Endothelial cell of umbilical vein (primary cell): ENCODE data around the gene MLLT11. TPM values are rescaled to one million over a fixed set of nuclear protein-coding genes. Genes with fewer than 3 reads are reported as not detected.

Source experiments
- BruUV-seq: library from RNA; stranded (reverse); fragments of 400-500 nt; replicated peaks from 2 replicates; lab custom pipeline; 2021; lab: Mats Ljungman, UMichigan
- CTCF ChIA-PET: fragments of 300-600, 350-600 bp; sonication (Branson Sonifier 250); formaldehyde crosslinking; loops from one replicate; lab custom pipeline; 2021; ENCODE audit warnings: antibody characterized with exemption, inconsistent platforms; lab: Charles Lee
- POLR2A ChIA-PET: fragments of 300-600, 350-600 bp; sonication (Branson Sonifier 250); formaldehyde crosslinking; loops from one replicate; lab custom pipeline; 2021; ENCODE audit warnings: antibody characterized with exemption, inconsistent platforms; lab: Charles Lee
- DNase-seq: peaks from one replicate; pipeline ENCODE4 v3.0.0-alpha.2; 2011; ENCODE audit warnings: low read depth, low spot score
- FAIRE-seq: peaks from 2 replicates; lab custom pipeline; 2011; peaks lifted over from hg19 to GRCh38; lab: Jason Lieb, UNC
- H2AFZ ChIP-seq: 2 replicates; pipeline ENCODE4 v1.6.0; 2012; ENCODE audit warnings: low read depth, low read length, control low read depth, inconsistent platforms
- H3K27ac ChIP-seq: 2 replicates; pipeline ENCODE4 v1.5.1; 2011; ENCODE audit warnings: low read depth, mild to moderate bottlenecking, control low read depth, low read length, moderate library complexity; ENCODE audit not compliant: insufficient read depth
- H3K27me3 ChIP-seq, 2 experiments: 2 replicates each; pipeline versions ENCODE4 v1.6.0 to v1.6.1; 2011; ENCODE audit warnings: low read length in 2 of 2, mixed read lengths in 1 of 2; ENCODE audit not compliant: control insufficient read depth in 2 of 2, insufficient read depth in 2 of 2
- H3K36me3 ChIP-seq, 2 experiments: 2 replicates in 1 of 2; 3 replicates in 1 of 2; pipeline ENCODE4 v1.5.1; 2011; ENCODE audit warnings: low read length in 2 of 2, mild to moderate bottlenecking in 1 of 2, moderate library complexity in 1 of 2; ENCODE audit not compliant: control insufficient read depth in 2 of 2, insufficient read depth in 2 of 2; ENCODE audit errors: extremely low read depth in 1 of 2
- H3K4me1 ChIP-seq: 3 replicates; pipeline ENCODE4 v1.5.1; 2011; ENCODE audit warnings: mild to moderate bottlenecking, low read length; ENCODE audit not compliant: control insufficient read depth, insufficient read depth; ENCODE audit errors: extremely low read depth
- H3K4me2 ChIP-seq: 2 replicates; pipeline ENCODE4 v1.6.1; 2011; ENCODE audit warnings: low read length, control low read depth, mixed read lengths; ENCODE audit not compliant: insufficient read depth
- H3K4me3 ChIP-seq, 3 experiments: fragments of 200-600 bp in 1 of 3; sonication (generic), shearing (Covaris generic) in 1 of 3; replicated peaks in 1 of 3; 2 replicates each; pipeline ENCODE4 v1.5.1; 2011 to 2016; ENCODE audit warnings: control low read depth in 3 of 3, low read length in 3 of 3, mild to moderate bottlenecking in 2 of 3, inconsistent platforms in 1 of 3, low read depth in 1 of 3, moderate library complexity in 1 of 3; ENCODE audit not compliant: insufficient read depth in 1 of 3
- H3K79me2 ChIP-seq: 2 replicates; pipeline ENCODE4 v1.6.0; 2012; ENCODE audit warnings: low read length, inconsistent platforms; ENCODE audit not compliant: control insufficient read depth, insufficient read depth
- H3K9ac ChIP-seq: replicated peaks from 2 replicates; pipeline ENCODE3; 2011; ENCODE audit warnings: low read length, control low read depth; ENCODE audit not compliant: insufficient read depth; ENCODE audit errors: extremely low read depth
- H3K9me1 ChIP-seq: replicated peaks from 3 replicates; pipeline ENCODE4 v1.6.0; 2011; ENCODE audit warnings: mild to moderate bottlenecking, low read length; ENCODE audit not compliant: control insufficient read depth, insufficient read depth; ENCODE audit errors: extremely low read depth
- H3K9me3 ChIP-seq: replicated peaks from 2 replicates; pipeline ENCODE4 v1.5.1; 2012; ENCODE audit warnings: low read length, inconsistent platforms; ENCODE audit not compliant: control insufficient read depth, insufficient read depth
- H4K20me1 ChIP-seq: replicated peaks from 2 replicates; pipeline ENCODE3; 2011; ENCODE audit warnings: mild to moderate bottlenecking, low read length; ENCODE audit not compliant: control insufficient read depth, insufficient read depth; ENCODE audit errors: extremely low read depth
- EZH2 ChIP-seq: IDR thresholded peaks from 2 replicates; pipeline ENCODE4 v1.6.1; 2012; ENCODE audit warnings: borderline replicate concordance, low read depth, mild to moderate bottlenecking, moderate library complexity, low read length, inconsistent platforms; ENCODE audit not compliant: severe bottlenecking
- GATA2 ChIP-seq: IDR thresholded peaks from 2 replicates; pipeline ENCODE4 v1.7.0; 2011; ENCODE audit warnings: low read depth, mild to moderate bottlenecking, moderate library complexity, mixed read lengths, low read length; ENCODE audit not compliant: insufficient read length, insufficient read depth
- JUN ChIP-seq: IDR thresholded peaks from 2 replicates; pipeline ENCODE4 v1.6.1; 2011; ENCODE audit warnings: borderline replicate concordance, low read depth; ENCODE audit not compliant: insufficient read length, insufficient read depth
- MYC ChIP-seq: IDR thresholded peaks from one replicate; pipeline ENCODE4 v1.6.1; 2011; ENCODE audit warnings: mild to moderate bottlenecking, low read depth, low read length
- POLR2A ChIP-seq: IDR thresholded peaks from 2 replicates; pipeline ENCODE4 v1.6.1; 2012; ENCODE audit warnings: low read depth, mild to moderate bottlenecking, control low read depth, low read length
- dilution Hi-C: fragments of 300-500 bp; cut with MboI; formaldehyde crosslinking; loops from one replicate; pipeline ENCODE4 v1.15.0; 2019; ENCODE audit warnings: low sequenced_read_pairs; ENCODE audit not compliant: extremely low pct_ligation_motif_present
- intact Hi-C: fragments of 100-400 bp; cut with micrococcal nuclease; formaldehyde crosslinking; loops from one replicate; pipeline ENCODE4 v1.10.0; 2022
- polyA plus RNA-seq, 4 experiments: library from polyadenylated mRNA; depleted of rRNA in 3 of 4; stranded (reverse) in 3 of 4; unstranded in 1 of 4; fragments of >200 nt; gene quantifications; 2 replicates each; pipeline versions ENCODE4 v1.2.1 to v1.2.3, GENCODE V29; 2011 to 2012; ENCODE audit warnings: missing spikeins in 1 of 4
- total RNA-seq: library from RNA; stranded (reverse); gene quantifications from 2 replicates; pipeline ENCODE4 v1.2.3, GENCODE V29; 2021
- TF ChIP-seq, protein P1 (sequence below), 2 donors: IDR thresholded peaks; 1 replicate in 1 of 2; 2 replicates in 1 of 2; pipeline ENCODE4 v1.5.1; 2011; ENCODE audit warnings: low read length in 2 of 2, mild to moderate bottlenecking in 2 of 2, moderate library complexity in 2 of 2, control low read depth in 1 of 2, inconsistent platforms in 1 of 2, low read depth in 1 of 2; ENCODE audit not compliant: insufficient read depth in 1 of 2; ENCODE audit errors: extremely low read depth in 1 of 2
- TF ChIP-seq, protein P2 (sequence below): IDR thresholded peaks from 2 replicates; pipeline ENCODE4 v1.6.1; 2011; ENCODE audit not compliant: insufficient read depth, insufficient read length

MLLT11 gene
- total and polyA plus RNA-seq, 2 donors (not counting 3 experiments of a cell fraction or from before 2014, with no cell fraction given), result 25.2 to 26.5 TPM

DNA sequence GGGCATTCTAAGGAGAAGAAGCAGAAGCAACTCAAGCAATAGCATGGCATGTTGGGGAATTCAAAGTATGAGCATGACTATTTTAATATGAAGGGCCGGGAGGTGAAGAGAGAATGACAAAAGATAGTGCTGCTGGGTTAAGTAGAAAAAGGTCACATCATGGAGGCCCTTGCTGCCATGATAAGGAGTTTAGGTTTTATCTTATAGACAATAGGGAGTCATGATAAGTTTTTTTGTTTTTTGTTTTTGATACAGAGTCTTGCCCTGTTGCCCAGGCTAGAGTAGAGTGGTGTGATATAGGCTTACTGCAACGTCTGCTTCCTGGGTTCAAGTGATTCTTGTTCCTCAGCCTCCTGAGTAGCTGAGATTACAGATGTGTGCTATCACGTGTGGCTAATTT is 20.7 kb upstream of the MLLT11 start:
- no peak overlapping the region for H3K9ac ChIP-seq
- dilution Hi-C loops (no loop called here), intact Hi-C loops (no loop called here)
- H3K79me2 ChIP-seq, result no peaks in the 10 kb centered on the region
- BruUV-seq, result no TSS peak
- DNase-seq (no peak), FAIRE-seq (no peak)
- ChIA-PET POLR2A (no interaction called here), CTCF (interaction anchor here (0.7 to 1.1 kb wide), 3 partner anchors 9 to 44 kb away, joined by 3 read pairs; no protein-coding TSS in a partner anchor)
- H3K4me2 ChIP-seq, result no peak overlapping the region
- no peak for TF ChIP-seq JUN
- no peak for TF ChIP-seq EZH2
- TF ChIP-seq, protein P1, sequence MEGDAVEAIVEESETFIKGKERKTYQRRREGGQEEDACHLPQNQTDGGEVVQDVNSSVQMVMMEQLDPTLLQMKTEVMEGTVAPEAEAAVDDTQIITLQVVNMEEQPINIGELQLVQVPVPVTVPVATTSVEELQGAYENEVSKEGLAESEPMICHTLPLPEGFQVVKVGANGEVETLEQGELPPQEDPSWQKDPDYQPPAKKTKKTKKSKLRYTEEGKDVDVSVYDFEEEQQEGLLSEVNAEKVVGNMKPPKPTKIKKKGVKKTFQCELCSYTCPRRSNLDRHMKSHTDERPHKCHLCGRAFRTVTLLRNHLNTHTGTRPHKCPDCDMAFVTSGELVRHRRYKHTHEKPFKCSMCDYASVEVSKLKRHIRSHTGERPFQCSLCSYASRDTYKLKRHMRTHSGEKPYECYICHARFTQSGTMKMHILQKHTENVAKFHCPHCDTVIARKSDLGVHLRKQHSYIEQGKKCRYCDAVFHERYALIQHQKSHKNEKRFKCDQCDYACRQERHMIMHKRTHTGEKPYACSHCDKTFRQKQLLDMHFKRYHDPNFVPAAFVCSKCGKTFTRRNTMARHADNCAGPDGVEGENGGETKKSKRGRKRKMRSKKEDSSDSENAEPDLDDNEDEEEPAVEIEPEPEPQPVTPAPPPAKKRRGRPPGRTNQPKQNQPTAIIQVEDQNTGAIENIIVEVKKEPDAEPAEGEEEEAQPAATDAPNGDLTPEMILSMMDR (IDR thresholded peaks at IDR 0.05; ENCODE audit: extremely low read depth in 1 of 2, insufficient read depth in 1 of 2, low read depth in 1 of 2, low read length in 2 of 2), result no peak
- TF ChIP-seq, protein P2, sequence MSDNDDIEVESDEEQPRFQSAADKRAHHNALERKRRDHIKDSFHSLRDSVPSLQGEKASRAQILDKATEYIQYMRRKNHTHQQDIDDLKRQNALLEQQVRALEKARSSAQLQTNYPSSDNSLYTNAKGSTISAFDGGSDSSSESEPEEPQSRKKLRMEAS, result no peak
- TF ChIP-seq POLR2A, result no peak
- TF ChIP-seq GATA2, result no peak
- no peak for TF ChIP-seq MYC
- H4K20me1 ChIP-seq, result no peaks in the 10 kb centered on the region
- peaks cover 0 to under 1% of the 10 kb centered on the region in 2 experiments for H3K36me3 ChIP-seq
- H3K9me3 ChIP-seq, result no peaks in the 10 kb centered on the region
- no peak overlapping the region for H2AFZ ChIP-seq
- H3K9me1 ChIP-seq, result no peaks in the 10 kb centered on the region
- no peaks in the 10 kb centered on the region for H3K27me3 ChIP-seq
- no peaks in the 10 kb centered on the region for H3K4me1 ChIP-seq
- H3K4me3 ChIP-seq, result no peak overlapping the region
- no peak overlapping the region for H3K27ac ChIP-seq
